PC-9 (cell line): Measurements from ENCODE around the gene ARSG. TPM values are rescaled to one million over a fixed set of nuclear protein-coding genes. Genes with fewer than 3 reads are reported as not detected.

ENCODE experiments used
- BruUV-seq: library from RNA; stranded (reverse); fragments of 400-500 nt; replicated peaks from 2 replicates; lab custom pipeline; 2021; lab: Mats Ljungman, UMichigan
- CTCF ChIA-PET: fragments of 300-600 bp; sonication (Branson Sonifier 250); formaldehyde crosslinking; loops from one replicate; lab custom pipeline; 2022; ENCODE audit warnings: antibody characterized with exemption; lab: Charles Lee
- POLR2A ChIA-PET: fragments of 300-600 bp; sonication (Branson Sonifier 250); formaldehyde crosslinking; loops from one replicate; lab custom pipeline; 2022; ENCODE audit warnings: antibody characterized with exemption; ENCODE audit not compliant: unreplicated experiment; lab: Charles Lee
- DNase-seq, 2 experiments: peaks; one replicate each; pipeline versions ENCODE4 v3.0.0 to v3.0.0-alpha.2; 2015 to 2022; ENCODE audit warnings: mixed read lengths in 1 of 2
- H2AFZ ChIP-seq: fragments of 200-600 bp; sonication (generic); 2 replicates; pipeline ENCODE4 v1.8.1; 2017; ENCODE audit warnings: antibody characterized with exemption
- H3F3A ChIP-seq: fragments of 200-600 bp; sonication (generic); 2 replicates; pipeline ENCODE4 v1.8.1; 2017; ENCODE audit warnings: antibody characterized with exemption, mild to moderate bottlenecking, low read depth; ENCODE audit not compliant: insufficient read depth
- H3K27ac ChIP-seq: fragments of 200-600 bp; sonication (generic); 2 replicates; pipeline ENCODE4 v1.6.1; 2016; ENCODE audit warnings: mixed run types
- H3K27me3 ChIP-seq: fragments of 200-600 bp; sonication (generic); 2 replicates; pipeline ENCODE4 v1.6.1; 2016; ENCODE audit warnings: low read depth, mixed run types; ENCODE audit not compliant: insufficient read depth
- H3K36me3 ChIP-seq: fragments of 200-600 bp; sonication (generic); 2 replicates; pipeline ENCODE4 v1.6.1; 2016; ENCODE audit warnings: low read depth, mixed run types
- H3K4me1 ChIP-seq: fragments of 200-600 bp; sonication (generic); replicated peaks from 2 replicates; pipeline ENCODE4 v1.6.1; 2016; ENCODE audit warnings: mixed run types; ENCODE audit not compliant: insufficient read depth
- H3K4me2 ChIP-seq: fragments of 200-600 bp; sonication (generic); 2 replicates; pipeline ENCODE4 v1.6.1; 2017; ENCODE audit warnings: mixed run types
- H3K4me3 ChIP-seq: fragments of 200-600 bp; sonication (generic); 2 replicates; pipeline ENCODE4 v1.6.1; 2016; ENCODE audit warnings: mixed run types
- H3K79me2 ChIP-seq: fragments of 200-600 bp; sonication (generic); 2 replicates; pipeline ENCODE4 v1.6.1; 2017; ENCODE audit warnings: low read depth, mixed run types
- H3K9me2 ChIP-seq: fragments of 200-600 bp; sonication (generic); 2 replicates; pipeline ENCODE4 v1.8.1; 2017; ENCODE audit warnings: mild to moderate bottlenecking; ENCODE audit not compliant: insufficient read depth
- H3K9me3 ChIP-seq: fragments of 200-600 bp; sonication (generic); 2 replicates; pipeline ENCODE4 v1.8.1; 2016; ENCODE audit warnings: low read depth; ENCODE audit not compliant: insufficient read depth
- H4K20me1 ChIP-seq: fragments of 200-600 bp; sonication (generic); 2 replicates; pipeline ENCODE4 v1.8.1; 2017; ENCODE audit not compliant: insufficient read depth
- EZH2 ChIP-seq: fragments of 200-600 bp; sonication (generic); IDR thresholded peaks from 2 replicates; pipeline ENCODE4 v1.8.0; 2017; ENCODE audit warnings: antibody characterized with exemption, low read depth
- intact Hi-C: fragments of 100-400 bp; cut with micrococcal nuclease; formaldehyde crosslinking; loops from one replicate; pipeline ENCODE4 v1.10.0; 2022; ENCODE audit not compliant: unreplicated experiment
- total RNA-seq: library from RNA; stranded (reverse); gene quantifications from 2 replicates; pipeline ENCODE4 v1.2.3, GENCODE V29; 2021
- TF ChIP-seq, protein P1 (sequence below): fragments of 200-600 bp; sonication (generic); conservative IDR thresholded peaks from 2 replicates; pipeline ENCODE4 v1.6.1; 2017; ENCODE audit warnings: mixed run types, antibody characterized with exemption, mild to moderate bottlenecking, moderate library complexity

The ARSG gene
- total RNA-seq, 1 experiment from 2014 or later = 4.0 TPM

DNA sequence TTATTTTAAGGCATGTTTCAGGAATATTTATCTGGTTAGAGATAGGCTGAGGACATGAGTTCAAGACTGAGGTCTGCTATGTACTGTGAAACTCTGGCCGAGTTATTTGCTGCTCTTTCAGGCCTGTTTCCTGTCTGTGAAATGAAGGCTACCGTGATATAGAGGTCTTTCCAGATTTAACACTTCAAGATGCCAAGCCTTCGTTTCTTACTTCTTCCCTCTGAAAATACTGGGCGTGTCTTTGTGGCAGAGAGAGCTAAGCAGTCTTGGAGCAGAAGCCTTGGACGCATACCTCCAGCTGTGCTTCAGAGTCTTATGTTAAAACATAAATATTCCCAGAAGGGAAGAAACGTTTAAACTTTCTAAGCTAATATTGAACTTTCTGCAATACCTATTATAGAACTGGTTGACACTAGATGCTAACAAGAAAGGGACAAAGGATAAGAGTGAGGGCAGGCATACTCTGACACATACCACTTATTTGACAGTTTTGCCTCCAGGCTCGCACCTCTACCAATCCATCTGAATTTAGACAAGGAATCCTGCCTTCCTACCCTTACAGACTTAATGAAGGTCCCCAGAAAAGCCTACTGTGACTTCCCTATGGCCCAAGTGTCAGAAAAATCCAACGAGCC lies 148.5 kb downstream of the ARSG start:
- POLR2A ChIA-PET = no interaction called here
- H3K4me3 ChIP-seq = no peak overlapping the region
- no peak overlapping the region for H3K4me2 ChIP-seq
- H4K20me1 ChIP-seq = no peaks in the 10 kb centered on the region
- CTCF ChIA-PET = no interaction called here
- no peaks in the 10 kb centered on the region for H3K9me2 ChIP-seq
- no peak overlapping the region for H2AFZ ChIP-seq
- BruUV-seq = no TSS peak
- H3K79me2 ChIP-seq = no peaks in the 10 kb centered on the region
- no peaks in the 10 kb centered on the region for H3K27me3 ChIP-seq
- no peak overlapping the region for H3K27ac ChIP-seq
- no peaks in the 10 kb centered on the region for H3K36me3 ChIP-seq
- TF ChIP-seq, protein P1, sequence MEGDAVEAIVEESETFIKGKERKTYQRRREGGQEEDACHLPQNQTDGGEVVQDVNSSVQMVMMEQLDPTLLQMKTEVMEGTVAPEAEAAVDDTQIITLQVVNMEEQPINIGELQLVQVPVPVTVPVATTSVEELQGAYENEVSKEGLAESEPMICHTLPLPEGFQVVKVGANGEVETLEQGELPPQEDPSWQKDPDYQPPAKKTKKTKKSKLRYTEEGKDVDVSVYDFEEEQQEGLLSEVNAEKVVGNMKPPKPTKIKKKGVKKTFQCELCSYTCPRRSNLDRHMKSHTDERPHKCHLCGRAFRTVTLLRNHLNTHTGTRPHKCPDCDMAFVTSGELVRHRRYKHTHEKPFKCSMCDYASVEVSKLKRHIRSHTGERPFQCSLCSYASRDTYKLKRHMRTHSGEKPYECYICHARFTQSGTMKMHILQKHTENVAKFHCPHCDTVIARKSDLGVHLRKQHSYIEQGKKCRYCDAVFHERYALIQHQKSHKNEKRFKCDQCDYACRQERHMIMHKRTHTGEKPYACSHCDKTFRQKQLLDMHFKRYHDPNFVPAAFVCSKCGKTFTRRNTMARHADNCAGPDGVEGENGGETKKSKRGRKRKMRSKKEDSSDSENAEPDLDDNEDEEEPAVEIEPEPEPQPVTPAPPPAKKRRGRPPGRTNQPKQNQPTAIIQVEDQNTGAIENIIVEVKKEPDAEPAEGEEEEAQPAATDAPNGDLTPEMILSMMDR = no peak
- TF ChIP-seq EZH2 = no peak
- peaks cover 12% of the 10 kb centered on the region; the same call in 1 of the 2 replicates for H3F3A ChIP-seq
- H3K4me1 ChIP-seq = peaks cover 7% of the 10 kb centered on the region; the same call in 1 of the 2 replicates
- intact Hi-C loops = no loop called here
- H3K9me3 ChIP-seq = no peaks in the 10 kb centered on the region
- no peak for DNase-seq

- Histone ChIP-seq H3F3A (peaks cover 12% of the 10 kb centered on the region; the same call in 1 of the 2 replicates), H3K27ac (no peak overlapping the region)
Observed at GRCh38 chr17:68440526-68440925, 149.2 kb downstream of the ARSG start.

DNA sequence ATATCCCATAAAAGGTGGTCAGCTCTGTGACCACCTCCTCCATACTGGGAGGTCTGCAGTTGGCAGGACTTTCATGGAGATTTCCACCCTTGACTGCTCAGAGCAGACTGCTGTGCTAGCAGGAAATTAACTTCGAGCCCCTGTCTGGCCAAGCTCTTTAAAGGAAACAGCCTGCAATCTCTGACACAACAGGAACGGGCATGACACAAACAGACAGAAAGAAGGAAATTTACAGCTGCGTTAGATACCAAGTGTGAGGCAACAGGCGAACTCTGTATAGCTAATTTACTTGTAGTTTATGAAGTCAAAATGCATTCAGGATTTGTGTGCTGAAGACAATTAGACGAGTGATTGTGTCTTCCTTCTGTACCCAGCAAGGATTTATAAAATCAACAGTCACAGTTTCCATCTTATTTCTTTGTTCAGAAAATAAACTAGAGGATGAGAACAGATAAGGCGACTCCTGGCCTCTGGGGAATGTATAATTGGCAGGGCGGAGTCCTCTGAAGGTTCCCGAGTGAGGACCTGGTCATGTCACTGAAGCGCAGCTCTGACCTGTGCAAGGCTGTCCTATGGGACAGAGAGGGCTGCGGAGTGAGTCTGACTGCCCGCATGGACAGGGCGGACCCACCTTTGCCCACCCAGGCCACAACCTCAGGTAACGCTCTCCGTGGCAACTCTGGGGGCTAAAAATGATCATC lies 149.9 kb downstream of the ARSG start:
- BruUV-seq = no TSS peak
- no peaks in the 10 kb centered on the region for H3K9me3 ChIP-seq
- peaks cover 5% of the 10 kb centered on the region; the same call in 1 of the 2 replicates for H3K4me1 ChIP-seq
- no peaks in the 10 kb centered on the region for H3K36me3 ChIP-seq
- intact Hi-C loops = no loop called here
- no peak overlapping the region for H3K4me2 ChIP-seq
- H3K9me2 ChIP-seq = no peaks in the 10 kb centered on the region
- no peaks in the 10 kb centered on the region for H3K79me2 ChIP-seq
- ChIA-PET POLR2A (no interaction called here), CTCF (no interaction called here)
- TF ChIP-seq, protein P1 = no peak
- TF ChIP-seq EZH2 = no peak
- no peak overlapping the region for H2AFZ ChIP-seq
- no peak overlapping the region for H3K27ac ChIP-seq
- no peak for DNase-seq
- H4K20me1 ChIP-seq = no peaks in the 10 kb centered on the region
- H3K4me3 ChIP-seq = no peak overlapping the region
- no peaks in the 10 kb centered on the region for H3K27me3 ChIP-seq
- H3F3A ChIP-seq = peaks cover 10% of the 10 kb centered on the region; the same call in 1 of the 2 replicates

More at GRCh38 chr17:68440526-68440925, 149.2 kb downstream of the ARSG start:
- intact Hi-C loops = no loop called here
- H4K20me1 ChIP-seq = no peaks in the 10 kb centered on the region
- CTCF ChIA-PET = no interaction called here
- no peaks in the 10 kb centered on the region for H3K36me3 ChIP-seq
- H3K27me3 ChIP-seq = no peaks in the 10 kb centered on the region
- H3K9me3 ChIP-seq = no peaks in the 10 kb centered on the region
- H3K4me1 ChIP-seq = peaks cover 7% of the 10 kb centered on the region; the same call in 1 of the 2 replicates
- no peak overlapping the region for H3K4me3 ChIP-seq
- H2AFZ ChIP-seq = no peak overlapping the region
- POLR2A ChIA-PET = no interaction called here
- no peaks in the 10 kb centered on the region for H3K9me2 ChIP-seq
- H3K4me2 ChIP-seq = no peak overlapping the region
- no peak for DNase-seq
- no TSS peak for BruUV-seq
- TF ChIP-seq EZH2 = no peak
- TF ChIP-seq, protein P1 = no peak
- no peaks in the 10 kb centered on the region for H3K79me2 ChIP-seq
